Activated naive CD8-positive, alpha-beta T cell treated with anti-CD3 and anti-CD28 coated beads, Interleukin-2, amount 50 U/mL, for 16 hours (primary cell): ENCODE results near the gene SEMA4G.

Experiments
- DNase-seq: peaks from one replicate; pipeline ENCODE4 v3.0.0-alpha.2; 2020; ENCODE audit warnings: low read depth, low spot score

SEMA4G gene, protein sequence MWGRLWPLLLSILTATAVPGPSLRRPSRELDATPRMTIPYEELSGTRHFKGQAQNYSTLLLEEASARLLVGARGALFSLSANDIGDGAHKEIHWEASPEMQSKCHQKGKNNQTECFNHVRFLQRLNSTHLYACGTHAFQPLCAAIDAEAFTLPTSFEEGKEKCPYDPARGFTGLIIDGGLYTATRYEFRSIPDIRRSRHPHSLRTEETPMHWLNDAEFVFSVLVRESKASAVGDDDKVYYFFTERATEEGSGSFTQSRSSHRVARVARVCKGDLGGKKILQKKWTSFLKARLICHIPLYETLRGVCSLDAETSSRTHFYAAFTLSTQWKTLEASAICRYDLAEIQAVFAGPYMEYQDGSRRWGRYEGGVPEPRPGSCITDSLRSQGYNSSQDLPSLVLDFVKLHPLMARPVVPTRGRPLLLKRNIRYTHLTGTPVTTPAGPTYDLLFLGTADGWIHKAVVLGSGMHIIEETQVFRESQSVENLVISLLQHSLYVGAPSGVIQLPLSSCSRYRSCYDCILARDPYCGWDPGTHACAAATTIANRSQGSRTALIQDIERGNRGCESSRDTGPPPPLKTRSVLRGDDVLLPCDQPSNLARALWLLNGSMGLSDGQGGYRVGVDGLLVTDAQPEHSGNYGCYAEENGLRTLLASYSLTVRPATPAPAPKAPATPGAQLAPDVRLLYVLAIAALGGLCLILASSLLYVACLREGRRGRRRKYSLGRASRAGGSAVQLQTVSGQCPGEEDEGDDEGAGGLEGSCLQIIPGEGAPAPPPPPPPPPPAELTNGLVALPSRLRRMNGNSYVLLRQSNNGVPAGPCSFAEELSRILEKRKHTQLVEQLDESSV

DNA sequence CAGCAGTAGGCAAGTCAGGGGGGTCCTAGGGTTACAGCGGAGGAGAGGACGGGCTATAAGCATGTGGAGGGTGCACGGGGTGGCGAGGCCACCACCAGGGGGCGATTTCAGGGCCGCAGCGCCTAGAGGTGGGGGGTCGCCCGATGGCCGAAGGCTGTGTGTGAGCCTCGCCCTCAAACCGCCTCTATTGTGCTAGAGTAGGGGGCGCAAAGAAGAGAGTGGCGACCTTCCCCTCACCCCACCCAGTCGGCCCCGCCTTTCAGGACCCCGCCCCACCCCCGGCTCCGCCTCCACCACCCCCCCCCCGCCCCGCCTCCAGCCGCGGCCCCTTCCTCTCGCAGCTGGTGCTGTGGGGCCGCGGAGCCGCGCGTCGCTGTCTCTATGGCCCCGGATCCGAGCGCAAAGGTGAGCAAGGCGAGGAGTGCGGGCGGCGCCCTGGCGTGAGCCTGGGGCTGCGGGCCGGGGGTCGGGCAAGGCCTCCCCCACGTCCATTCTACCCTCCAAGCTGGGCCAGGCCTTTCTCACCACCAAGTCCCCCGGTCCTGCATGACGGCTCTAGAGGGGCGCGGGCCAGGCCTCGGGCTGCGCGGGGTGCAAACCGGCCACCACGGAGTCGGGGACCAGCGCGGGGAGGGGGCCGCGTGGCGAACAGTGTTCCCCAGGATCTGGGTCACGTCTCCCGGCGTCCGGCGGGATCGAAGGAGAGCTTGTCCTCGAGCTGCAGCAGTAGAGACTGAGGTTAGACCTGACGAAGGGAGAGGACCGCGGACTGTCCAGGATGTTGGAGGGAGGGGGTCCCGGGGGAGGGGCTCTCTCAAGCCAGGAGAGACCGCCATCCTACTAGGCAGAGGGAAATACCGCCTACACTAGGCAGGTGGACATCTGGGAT is at the start of gene SEMA4G:
Gene SEMA4G (plus strand): TSS at position 318 of the 889 bp plus-strand sequence. CDS start 3,409 bp downstream, outside the sequence.
- no peak for DNase-seq

DNA sequence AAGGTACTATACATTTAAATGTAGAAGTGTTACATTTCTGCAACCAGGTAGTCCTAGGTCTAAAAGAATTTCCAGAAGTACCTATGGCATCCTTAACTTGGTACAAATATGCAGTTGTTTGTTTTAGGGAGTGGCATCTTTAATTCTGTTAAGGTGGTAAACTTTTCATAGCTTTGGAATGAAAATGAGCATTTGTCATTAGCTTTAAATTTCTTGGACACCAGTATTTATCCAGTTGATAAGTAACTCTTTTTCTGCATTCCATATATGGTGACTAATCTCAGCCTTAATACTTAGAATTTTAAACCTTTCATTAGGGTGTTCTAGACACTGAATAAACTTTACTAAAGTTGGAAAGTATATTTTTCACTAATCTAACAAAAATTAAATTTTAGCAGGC is 45.7 kb upstream of the SEMA4G start:
- DNase-seq = no peak

DNA sequence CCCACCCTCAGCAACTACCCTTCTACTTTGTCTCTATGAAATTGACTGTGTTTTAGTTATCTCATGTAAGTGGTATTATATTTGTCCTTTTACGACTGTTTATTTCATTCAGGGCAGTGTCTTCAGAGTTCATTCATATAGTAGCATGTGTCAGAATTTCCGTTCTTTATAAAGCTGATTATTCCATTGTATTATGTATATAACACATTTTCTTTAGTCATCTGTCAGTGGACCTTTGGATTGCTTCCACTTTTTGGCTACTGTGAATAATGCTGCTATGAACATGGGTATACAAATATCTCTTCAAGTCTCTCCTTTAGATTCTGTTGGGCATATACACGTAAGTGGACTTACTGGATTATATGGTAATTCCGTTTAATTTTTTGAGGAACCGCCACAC is 42.0 kb upstream of the SEMA4G start:
- DNase-seq = no peak

DNA sequence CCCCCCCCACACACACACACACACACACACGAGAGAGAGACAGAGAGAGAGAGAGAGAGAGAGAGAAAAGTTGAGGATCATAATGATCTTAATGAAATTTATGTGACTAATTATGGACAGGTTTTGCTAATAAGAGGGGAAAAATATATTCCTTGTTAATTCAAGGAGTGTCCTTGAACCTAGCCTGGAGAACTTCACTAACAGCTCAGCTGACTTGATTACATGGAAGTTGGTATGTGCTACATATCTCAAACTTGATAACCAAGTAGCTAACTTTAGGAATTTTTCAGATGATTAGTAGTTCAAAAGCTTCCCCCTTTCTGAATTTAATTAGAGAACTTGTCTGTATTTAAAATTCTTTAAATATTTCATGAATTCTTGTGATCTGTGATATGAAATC is 41.3 kb upstream of the SEMA4G start:
- no peak for DNase-seq

DNA sequence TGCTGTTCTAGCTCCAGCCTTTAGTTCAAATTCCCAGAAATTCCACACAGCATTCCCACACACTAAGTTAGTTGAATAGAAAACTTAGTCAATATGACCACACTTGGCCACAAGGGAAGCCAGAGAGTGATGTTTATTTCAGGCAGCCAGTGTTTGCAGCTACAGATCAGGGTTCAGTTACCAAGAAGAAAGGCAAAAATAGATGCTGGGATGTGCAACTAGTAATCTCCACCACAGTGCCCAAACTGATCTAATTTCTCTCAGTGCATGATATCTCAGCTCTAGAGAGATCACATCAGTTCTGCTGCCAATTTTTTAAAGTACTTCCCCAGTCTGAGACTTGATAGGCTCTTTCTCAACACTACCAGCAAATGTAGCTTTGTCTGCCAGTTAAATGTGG is 38.9 kb upstream of the SEMA4G start:
- no peak for DNase-seq

DNA sequence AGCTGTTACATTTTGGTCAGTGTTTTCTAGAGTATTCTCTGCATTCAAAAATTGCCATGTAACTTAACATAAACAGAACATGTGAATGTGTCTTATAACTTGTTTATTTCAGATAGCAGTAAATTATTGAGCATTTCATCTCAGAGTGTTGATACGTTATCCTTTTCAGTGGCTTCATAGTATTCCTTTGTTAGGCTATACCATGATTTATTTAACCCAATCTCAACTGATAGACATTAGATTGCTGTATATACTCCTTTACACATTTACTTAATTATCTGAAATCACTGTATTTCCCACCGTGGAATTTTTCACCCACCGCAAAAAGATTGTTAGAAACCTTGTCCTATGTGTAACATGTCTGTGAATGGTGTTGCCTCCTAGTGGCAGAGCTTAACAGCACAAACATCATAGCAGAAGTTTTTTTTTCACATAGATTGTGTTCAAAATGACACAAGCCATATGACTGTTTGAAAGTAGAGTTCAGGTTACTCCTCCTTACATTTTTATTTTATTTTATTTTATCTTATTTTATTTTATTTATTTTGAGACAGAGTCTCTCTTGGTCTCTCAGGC is 35.1 kb upstream of the SEMA4G start:
- DNase-seq = no peak

DNA sequence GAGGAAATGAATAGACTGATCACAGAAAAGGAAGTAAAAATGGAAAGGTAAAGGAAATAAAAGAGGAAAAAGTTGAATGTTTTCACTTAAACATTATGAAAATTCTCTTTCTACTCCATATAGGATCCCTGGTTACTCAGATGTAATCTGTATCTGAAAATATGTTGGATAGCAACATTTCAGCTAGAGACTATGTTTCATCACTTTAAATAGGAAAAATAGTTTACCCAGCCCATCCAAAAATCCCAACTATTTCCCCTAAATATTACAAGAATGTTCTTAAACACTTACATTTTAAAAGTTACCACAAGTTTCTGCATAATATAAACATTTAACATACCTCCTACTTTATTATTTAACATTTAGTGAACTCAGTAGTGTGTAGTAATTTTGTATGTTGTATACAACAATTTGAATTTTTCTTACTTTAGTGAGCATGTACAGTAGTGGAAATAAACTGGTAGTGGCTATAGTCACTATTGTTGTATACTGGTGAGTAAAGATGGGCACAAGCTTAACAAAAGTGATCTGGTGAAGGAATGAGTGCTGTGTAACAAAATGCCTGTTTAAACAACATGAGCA is 29.4 kb upstream of the SEMA4G start:
- DNase-seq = no peak

DNA sequence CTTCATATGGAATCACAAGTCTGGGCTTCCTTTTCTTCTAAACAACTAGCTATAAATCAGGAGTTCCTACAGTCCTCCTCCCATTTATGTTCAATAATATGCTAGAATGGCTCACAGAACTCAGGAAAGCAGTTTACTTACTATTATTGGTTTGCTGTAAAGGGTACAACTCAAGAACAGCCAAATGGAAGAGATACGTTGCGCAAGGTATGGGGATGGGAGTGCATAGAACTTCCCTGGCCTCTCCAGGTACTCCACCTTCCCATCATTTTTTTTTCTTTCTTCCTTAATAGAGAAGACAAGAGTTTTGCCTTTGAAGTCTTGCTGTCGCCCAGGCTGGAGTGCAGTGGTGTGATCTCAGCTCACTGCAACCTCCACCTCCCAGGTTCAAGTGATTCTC is 27.1 kb upstream of the SEMA4G start:
- DNase-seq = no peak

DNA sequence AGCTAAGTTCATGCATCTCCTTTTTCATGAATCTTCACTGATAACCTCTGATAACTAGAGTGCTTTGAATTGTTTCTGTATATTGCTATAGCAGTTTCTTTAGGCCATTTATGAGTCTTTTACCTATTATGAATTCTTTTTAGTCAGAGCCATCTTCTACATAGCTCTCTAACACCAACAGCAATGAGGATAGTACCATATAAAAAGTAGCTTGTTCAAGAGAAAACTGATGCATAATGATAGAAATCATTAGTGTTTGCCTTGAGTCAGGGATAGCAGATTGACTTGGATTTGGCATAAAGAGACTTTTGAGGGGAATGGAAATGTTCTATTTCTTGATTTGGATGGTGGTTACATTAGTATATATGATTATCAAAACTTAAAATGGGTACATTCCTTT is 25.8 kb upstream of the SEMA4G start:
- no peak for DNase-seq

DNA sequence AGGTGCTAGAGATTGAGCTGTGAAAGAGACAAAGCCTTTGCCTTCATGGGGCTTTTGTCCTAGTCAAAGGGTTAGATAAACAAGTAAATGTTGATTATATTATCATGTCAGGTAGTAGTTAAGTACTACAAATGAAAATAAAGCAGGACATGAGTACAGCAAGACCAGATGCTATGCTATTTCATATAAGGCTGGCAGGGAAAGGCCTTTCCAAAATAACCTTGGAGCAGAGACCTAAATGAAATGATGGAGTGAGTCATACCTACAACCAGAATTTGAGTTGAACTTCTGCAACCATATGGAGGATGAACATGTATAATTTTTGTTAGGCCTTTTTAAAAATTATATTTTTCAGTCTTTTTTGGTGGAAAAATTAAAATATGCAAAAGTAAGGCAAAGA is 23.6 kb upstream of the SEMA4G start:
- DNase-seq = no peak

DNA sequence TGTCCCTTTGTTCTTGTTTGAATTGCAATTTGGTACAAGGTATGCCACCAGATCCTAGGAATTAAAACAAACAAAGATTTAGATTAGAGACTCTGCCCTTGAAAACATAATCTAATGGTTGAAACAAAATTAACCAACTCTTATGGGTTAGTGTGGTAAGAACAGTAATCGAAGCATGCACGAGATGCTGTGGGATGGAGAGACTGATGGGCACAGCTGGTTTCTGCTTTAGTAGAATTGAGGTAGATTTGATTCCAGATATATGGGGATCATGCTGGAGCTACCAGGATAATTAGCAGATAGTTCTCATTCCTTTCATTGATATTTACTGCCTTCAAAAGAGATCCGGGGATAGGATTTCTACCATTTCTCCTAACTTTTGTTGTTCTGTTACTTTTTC is 20.4 kb upstream of the SEMA4G start:
- no peak for DNase-seq

DNA sequence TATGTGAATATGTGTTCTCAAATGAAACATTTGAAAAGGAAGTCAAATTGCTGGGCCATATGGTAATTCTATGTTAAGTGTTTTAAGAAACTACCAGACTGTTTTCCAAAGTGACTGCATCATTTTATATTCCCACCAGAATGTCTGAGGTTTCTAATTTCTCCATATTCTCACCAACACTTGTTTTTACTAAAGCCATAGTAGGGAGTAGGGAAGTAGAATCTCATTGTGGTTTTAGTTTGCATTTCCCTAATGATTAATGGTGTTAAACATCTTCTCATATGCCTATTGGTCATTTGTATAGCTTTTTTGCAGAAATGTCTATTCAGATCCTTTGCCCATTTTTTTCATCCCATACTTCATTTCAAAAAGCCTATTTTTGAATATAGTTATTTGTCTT is 9.1 kb upstream of the SEMA4G start:
- no peak for DNase-seq

DNA sequence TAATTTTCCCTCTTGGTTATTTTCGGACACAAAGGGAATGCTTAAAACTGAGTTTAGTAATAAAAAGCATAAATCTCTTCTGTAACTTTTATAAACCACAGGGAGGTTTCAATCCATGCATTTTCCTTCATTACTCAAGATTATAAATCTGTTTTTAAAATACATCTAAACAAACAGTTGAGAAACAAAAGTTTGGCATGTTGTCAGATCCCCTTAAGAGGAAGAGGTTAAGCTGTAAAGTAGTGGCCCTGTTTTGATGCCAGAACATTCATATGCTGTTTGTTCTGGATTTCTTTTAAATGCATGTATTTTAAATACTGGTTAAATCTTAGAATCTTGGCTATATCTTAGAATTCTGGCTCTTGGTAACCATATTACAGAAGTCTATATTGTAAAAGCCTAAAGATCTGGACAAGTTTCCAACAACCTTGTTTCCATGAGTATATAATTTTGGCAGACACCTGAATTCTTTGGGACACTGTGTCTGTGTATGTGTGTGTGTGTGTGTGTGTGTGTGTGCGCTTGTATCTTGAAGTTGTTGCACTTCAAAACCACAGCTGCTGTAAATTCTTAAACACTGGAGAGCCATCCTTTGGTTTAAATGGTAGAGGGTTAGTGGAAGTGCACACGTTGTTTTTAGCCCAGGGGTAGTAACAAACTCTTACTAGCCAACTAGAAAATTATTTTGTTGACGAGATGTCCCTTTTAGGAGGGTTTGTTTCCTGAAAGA is 6.8 kb upstream of the SEMA4G start:
- no peak for DNase-seq

DNA sequence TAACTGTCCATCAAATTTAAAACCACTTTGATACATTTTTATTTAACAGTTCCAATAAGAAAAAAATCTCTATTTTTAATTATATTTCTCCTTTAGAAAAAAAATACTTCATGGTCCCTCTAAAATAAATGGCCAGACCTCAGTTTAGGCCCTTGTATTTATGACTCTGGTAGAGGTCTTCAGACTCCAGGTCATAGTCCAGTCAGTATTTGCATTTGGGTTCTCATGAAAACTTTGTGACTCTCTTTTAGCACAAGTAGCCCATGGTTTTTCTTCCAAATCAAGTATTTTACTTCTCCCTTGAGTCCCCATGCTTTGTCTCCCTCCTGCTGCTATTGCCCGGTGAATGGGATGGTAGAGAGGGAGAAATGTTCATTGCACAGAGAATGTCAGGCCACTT is 5.5 kb upstream of the SEMA4G start:
- no peak for DNase-seq

DNA sequence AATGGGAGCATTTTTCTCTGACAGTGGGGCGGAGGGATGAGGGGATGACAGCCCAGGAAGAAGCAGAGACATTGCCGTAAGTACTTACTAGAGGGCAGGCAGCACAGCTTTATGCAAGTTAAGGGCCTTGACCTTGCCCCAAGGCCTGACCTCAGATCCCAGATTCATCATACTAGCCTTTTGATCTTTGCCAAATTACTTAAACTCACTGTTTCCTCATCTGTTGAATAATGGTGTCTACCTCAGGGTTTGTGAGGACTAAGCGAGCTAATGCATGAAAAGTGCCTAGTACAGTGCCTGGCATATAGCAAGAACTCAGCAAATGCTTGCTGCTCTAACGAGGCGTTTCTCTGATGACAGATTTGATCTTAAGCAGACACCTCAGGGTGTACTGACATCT is 3.5 kb upstream of the SEMA4G start:
- DNase-seq = no peak

DNA sequence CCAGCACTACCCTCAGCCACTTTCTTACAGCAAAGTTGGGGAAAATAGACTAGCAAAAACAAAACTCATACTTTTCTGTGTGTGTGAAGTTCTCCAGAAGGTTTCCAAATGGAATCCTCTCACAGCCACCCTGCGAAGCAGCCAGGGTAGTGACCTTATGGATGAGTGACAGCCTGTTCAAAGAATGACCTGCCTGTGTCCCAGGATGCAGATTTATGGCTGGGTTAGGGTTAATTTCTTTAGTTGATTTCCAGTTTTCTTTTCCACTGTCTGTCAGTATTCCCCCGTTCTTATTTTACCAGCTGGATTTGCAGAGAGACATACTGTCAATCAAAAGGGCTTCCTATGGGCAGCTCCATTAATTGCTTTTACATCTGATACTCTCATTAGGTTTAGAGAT is 2.4 kb upstream of the SEMA4G start:
- DNase-seq = no peak

DNA sequence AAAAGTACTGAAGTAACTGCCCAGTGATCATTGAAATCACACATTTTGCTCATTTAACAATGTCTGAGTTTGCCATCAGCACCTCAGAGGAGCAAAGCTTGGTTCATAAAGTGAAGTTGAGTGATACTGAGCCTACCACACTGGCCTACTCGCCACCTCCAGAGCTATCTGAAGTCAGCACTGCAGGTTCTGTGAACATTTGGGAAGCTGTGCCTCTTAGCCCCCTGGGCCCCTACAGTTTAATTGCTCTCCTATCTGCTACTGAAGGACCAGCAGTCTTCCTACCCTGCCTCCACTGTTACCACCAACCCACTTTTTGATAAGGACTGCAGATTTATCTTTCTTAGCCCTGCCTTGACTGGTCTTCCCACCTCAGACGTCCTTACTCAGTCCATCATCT is 2.0 kb upstream of the SEMA4G start:
- DNase-seq = no peak

DNA sequence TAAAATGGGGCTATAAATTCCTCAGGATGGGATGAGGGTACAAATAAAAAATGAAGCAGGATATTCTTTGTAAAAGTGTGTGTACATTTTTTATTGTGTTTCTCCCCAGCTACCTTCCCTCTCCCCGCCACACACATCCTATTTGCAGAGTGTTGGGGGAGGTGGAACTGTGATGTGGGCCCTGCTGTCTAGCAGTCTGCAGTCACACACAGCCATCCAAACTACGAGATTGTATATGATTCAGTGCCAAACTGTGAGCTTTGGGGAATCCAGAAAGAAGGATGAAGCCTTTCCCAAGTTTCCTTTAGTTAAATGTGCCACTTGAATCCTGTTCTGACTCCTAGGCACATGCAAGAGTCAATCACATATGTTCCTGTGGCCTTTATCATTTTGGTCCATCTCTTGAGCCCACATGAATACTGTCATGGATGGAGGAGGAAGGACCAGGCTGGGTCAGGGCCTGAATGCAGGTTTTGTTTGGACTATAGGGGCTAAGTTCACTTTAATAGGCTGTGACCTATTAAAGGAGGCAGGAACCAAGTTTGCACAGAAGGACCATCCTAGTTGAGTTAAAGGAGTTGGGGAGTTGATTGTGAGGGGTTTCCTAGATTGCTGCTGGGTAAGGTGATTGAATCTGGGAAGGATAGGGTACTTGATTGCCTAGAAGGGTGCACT is 1.1 kb upstream of the SEMA4G start:
- no peak for DNase-seq

DNA sequence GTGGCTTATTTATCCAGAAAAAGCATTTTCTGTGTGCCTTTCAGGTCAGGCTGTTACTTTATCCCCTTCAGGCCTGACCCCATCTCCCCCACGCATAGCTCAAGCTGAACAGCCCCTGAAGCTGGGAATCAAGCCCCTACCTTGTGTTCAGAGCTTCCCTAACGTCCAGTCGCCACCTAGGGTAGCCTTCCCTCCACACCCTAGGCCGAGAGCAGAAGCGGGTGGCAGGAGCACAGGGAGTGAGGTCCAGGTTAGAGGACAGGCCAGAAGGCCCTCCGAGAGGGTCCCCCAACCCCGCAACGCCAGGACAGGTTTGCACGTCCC is 479 bp upstream of the SEMA4G start:
- no peak for DNase-seq
